ENCODE results near the gene DLK1. TPM values are rescaled to one million over a fixed set of nuclear protein-coding genes. Genes with fewer than 3 reads are reported as not detected.

DLK1 gene
- total and polyA plus RNA-seq, 2 of the 13 experiments (the other 11 are each of a cell fraction or from before 2014, with no cell fraction given), result 95.5 to 312 TPM

DNA sequence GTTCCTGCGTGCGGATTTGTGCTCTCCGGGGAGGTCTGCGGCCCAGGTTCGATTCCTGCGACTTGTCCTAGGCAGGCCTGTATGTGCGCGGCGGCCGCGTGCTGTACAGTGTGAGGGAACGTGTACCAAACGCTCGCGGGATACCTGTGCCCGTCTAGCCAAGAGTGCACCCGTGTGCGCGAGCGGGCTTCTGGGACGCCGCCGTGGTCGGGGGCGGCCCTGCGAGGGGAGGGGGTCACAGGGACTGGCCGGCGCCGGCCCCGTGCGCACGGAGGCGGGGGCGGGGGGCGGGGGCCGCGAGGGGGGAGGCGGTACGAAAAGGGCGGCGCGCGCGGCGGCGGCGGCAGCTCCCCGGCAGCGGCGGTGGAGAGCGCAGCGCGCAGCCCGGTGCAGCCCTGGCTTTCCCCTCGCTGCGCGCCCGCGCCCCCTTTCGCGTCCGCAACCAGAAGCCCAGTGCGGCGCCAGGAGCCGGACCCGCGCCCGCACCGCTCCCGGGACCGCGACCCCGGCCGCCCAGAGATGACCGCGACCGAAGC is at the start of gene DLK1 (continued):
- no peak for TF ChIP-seq MATR3 (CRISPR knock-in tag; IDR thresholded peaks at IDR 0.05)
- TF ChIP-seq IKZF4 (CRISPR knock-in tag; IDR thresholded peaks at IDR 0.05; ENCODE audit: borderline replicate concordance, low read depth, not compliant biosample characterization), result peak; percentile 25
- TF ChIP-seq ZNF652 (CRISPR knock-in tag; IDR thresholded peaks at IDR 0.05; ENCODE audit: borderline replicate concordance, low read depth), result no peak
- TF ChIP-seq ZNF558 (CRISPR knock-in tag; IDR thresholded peaks at IDR 0.05; ENCODE audit: borderline replicate concordance), result peak; percentile 57; the same call in 1 of the 2 replicates
- TF ChIP-seq, protein P1, sequence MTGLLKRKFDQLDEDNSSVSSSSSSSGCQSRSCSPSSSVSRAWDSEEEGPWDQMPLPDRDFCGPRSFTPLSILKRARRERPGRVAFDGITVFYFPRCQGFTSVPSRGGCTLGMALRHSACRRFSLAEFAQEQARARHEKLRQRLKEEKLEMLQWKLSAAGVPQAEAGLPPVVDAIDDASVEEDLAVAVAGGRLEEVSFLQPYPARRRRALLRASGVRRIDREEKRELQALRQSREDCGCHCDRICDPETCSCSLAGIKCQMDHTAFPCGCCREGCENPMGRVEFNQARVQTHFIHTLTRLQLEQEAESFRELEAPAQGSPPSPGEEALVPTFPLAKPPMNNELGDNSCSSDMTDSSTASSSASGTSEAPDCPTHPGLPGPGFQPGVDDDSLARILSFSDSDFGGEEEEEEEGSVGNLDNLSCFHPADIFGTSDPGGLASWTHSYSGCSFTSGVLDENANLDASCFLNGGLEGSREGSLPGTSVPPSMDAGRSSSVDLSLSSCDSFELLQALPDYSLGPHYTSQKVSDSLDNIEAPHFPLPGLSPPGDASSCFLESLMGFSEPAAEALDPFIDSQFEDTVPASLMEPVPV (CRISPR knock-in tag; IDR thresholded peaks at IDR 0.05), result no peak
- TF ChIP-seq, protein P2, sequence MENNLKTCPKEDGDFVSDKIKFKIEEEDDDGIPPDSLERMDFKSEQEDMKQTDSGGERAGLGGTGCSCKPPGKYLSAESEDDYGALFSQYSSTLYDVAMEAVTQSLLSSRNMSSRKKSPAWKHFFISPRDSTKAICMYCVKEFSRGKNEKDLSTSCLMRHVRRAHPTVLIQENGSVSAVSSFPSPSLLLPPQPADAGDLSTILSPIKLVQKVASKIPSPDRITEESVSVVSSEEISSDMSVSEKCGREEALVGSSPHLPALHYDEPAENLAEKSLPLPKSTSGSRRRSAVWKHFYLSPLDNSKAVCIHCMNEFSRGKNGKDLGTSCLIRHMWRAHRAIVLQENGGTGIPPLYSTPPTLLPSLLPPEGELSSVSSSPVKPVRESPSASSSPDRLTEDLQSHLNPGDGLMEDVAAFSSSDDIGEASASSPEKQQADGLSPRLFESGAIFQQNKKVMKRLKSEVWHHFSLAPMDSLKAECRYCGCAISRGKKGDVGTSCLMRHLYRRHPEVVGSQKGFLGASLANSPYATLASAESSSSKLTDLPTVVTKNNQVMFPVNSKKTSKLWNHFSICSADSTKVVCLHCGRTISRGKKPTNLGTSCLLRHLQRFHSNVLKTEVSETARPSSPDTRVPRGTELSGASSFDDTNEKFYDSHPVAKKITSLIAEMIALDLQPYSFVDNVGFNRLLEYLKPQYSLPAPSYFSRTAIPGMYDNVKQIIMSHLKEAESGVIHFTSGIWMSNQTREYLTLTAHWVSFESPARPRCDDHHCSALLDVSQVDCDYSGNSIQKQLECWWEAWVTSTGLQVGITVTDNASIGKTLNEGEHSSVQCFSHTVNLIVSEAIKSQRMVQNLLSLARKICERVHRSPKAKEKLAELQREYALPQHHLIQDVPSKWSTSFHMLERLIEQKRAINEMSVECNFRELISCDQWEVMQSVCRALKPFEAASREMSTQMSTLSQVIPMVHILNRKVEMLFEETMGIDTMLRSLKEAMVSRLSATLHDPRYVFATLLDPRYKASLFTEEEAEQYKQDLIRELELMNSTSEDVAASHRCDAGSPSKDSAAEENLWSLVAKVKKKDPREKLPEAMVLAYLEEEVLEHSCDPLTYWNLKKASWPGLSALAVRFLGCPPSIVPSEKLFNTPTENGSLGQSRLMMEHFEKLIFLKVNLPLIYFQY (CRISPR knock-in tag; IDR thresholded peaks at IDR 0.05; ENCODE audit: borderline replicate concordance), result no peak
- no peak for TF ChIP-seq KDM4B (CRISPR knock-in tag; IDR thresholded peaks at IDR 0.05)
- no peak for TF ChIP-seq ZNF761 (CRISPR knock-in tag; conservative IDR thresholded peaks at IDR 0.05)
- no peak for TF ChIP-seq ZNF20 (CRISPR knock-in tag; IDR thresholded peaks at IDR 0.05)
- no peak for TF ChIP-seq DNMT1 (CRISPR knock-in tag; IDR thresholded peaks at IDR 0.05)
- TF ChIP-seq ZNF329 (CRISPR knock-in tag; IDR thresholded peaks at IDR 0.05; ENCODE audit: low read depth), result 0 out of 2 replicates have a peak, but pooled peaks have one; percentile 25
- peak; percentile 63; the same call in 1 of the 2 replicates for TF ChIP-seq CENPT (CRISPR knock-in tag; IDR thresholded peaks at IDR 0.05; ENCODE audit: low read depth)
- no peak for TF ChIP-seq ARHGAP35 (CRISPR knock-in tag; IDR thresholded peaks at IDR 0.05; ENCODE audit: borderline replicate concordance)
- TF ChIP-seq SRY (CRISPR knock-in tag; IDR thresholded peaks at IDR 0.05), result 0 out of 2 replicates have a peak, but pooled peaks have one; percentile 73
- no peak for TF ChIP-seq GPN1 (CRISPR knock-in tag; IDR thresholded peaks at IDR 0.05; ENCODE audit: borderline replicate concordance)
- TF ChIP-seq DNMT3B (CRISPR knock-in tag; conservative IDR thresholded peaks at IDR 0.05), result no peak
- no peak for TF ChIP-seq ZNF292 (CRISPR knock-in tag; IDR thresholded peaks at IDR 0.05; ENCODE audit: borderline replicate concordance, low read depth)
- TF ChIP-seq, protein P3, sequence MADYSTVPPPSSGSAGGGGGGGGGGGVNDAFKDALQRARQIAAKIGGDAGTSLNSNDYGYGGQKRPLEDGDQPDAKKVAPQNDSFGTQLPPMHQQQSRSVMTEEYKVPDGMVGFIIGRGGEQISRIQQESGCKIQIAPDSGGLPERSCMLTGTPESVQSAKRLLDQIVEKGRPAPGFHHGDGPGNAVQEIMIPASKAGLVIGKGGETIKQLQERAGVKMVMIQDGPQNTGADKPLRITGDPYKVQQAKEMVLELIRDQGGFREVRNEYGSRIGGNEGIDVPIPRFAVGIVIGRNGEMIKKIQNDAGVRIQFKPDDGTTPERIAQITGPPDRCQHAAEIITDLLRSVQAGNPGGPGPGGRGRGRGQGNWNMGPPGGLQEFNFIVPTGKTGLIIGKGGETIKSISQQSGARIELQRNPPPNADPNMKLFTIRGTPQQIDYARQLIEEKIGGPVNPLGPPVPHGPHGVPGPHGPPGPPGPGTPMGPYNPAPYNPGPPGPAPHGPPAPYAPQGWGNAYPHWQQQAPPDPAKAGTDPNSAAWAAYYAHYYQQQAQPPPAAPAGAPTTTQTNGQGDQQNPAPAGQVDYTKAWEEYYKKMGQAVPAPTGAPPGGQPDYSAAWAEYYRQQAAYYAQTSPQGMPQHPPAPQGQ (CRISPR knock-in tag; IDR thresholded peaks at IDR 0.05; ENCODE audit: borderline replicate concordance), result no peak
- TF ChIP-seq PPARG (CRISPR knock-in tag; conservative IDR thresholded peaks at IDR 0.05), result no peak
- TF ChIP-seq, protein P4, sequence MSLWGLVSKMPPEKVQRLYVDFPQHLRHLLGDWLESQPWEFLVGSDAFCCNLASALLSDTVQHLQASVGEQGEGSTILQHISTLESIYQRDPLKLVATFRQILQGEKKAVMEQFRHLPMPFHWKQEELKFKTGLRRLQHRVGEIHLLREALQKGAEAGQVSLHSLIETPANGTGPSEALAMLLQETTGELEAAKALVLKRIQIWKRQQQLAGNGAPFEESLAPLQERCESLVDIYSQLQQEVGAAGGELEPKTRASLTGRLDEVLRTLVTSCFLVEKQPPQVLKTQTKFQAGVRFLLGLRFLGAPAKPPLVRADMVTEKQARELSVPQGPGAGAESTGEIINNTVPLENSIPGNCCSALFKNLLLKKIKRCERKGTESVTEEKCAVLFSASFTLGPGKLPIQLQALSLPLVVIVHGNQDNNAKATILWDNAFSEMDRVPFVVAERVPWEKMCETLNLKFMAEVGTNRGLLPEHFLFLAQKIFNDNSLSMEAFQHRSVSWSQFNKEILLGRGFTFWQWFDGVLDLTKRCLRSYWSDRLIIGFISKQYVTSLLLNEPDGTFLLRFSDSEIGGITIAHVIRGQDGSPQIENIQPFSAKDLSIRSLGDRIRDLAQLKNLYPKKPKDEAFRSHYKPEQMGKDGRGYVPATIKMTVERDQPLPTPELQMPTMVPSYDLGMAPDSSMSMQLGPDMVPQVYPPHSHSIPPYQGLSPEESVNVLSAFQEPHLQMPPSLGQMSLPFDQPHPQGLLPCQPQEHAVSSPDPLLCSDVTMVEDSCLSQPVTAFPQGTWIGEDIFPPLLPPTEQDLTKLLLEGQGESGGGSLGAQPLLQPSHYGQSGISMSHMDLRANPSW (CRISPR knock-in tag; IDR thresholded peaks at IDR 0.05; ENCODE audit: borderline replicate concordance), result no peak
